Midbrain (tissue), 1 donor: ENCODE measurements around the gene ZPLD1.

Source experiments
- DNase-seq: peaks from one replicate; lab custom pipeline; 2025; lab: John Stamatoyannopoulos, UW

ZPLD1 gene

GRCh38 chr3:102526865-102527264 is 92.0 kb downstream of the ZPLD1 start:
- DNase-seq, result no peak

GRCh38 chr3:102528727-102529126 is 93.9 kb downstream of the ZPLD1 start:
- no peak for DNase-seq
